ENCODE data around the gene FLRT3. TPM values are rescaled to one million over a fixed set of nuclear protein-coding genes. Genes with fewer than 3 reads are reported as not detected.

The FLRT3 gene
- total RNA-seq, 1 experiment from 2014 or later: 2.1 TPM

DNA sequence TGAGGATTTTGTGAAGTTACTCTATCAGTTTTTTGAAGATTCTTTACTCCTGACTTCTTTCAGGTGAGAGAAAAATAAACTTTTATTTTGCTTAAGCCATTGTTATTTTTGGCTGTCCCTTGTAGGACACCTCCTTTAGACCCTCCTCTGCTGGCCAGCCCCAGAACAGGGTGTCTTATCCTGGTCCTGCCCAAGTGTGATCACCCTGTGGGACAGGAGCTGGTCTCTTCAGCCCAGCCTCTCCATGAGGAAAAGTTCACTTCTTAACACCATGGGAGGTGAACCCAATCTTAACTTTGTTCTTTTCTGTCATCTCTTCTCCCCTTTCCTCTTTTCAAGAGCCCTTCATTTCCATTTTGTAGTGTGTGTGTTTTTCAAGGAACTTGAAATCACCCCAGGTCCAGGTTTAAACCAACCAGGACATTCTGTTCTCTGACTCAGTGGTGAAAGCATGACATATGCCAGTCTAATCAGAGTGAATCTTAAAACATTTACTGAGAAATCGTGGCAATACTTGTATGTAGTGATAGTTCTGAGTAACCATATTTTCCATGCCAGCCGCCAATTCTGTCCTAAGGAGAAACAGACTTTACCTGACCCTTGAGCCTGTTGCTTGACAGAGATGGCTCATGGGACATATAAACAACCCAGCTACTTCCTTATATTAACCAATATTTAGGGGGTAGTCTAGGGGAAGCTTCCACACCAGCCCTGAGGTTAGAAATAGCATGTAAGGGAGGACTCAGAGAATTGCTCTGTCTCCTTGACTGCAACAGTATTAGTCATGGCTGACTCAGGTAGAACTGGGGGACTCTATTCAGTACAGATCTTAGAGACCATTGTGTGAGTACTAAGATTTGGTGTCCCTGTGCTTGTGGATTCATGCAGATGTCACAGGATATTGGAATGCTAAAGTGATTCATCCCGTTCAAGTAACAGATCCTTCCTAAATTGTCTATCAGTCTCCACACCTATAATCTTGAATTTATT lies 48.8 kb downstream of the FLRT3 start:
- H3K23me2 ChIP-seq (ENCODE audit: insufficient read length, low read depth, low read length, poor library complexity, severe bottlenecking): no peaks in the 10 kb centered on the region
- H4K5ac ChIP-seq (ENCODE audit: insufficient read length, low read depth, low read length): no peak overlapping the region
- Mint-ChIP-seq H3K4me3 (no peak overlapping the region), H3K4me1 (no peaks in the 10 kb centered on the region), H3K27me3 (ENCODE audit: low read depth) (no peaks in the 10 kb centered on the region), H3K27ac (no peak overlapping the region; a peak in 1 of 7 replicates), H3K9me3 (no peaks in the 10 kb centered on the region), H3K36me3 (ENCODE audit: insufficient read depth in 1 of 3, low read depth in 3 of 3) (no peaks in the 10 kb centered on the region)
- no peak overlapping the region for H3T11ph ChIP-seq (ENCODE audit: low read length)
- no peak overlapping the region for H4K91ac ChIP-seq (ENCODE audit: insufficient read length, low read depth, low read length)
- H3K27me3 ChIP-seq (ENCODE audit: insufficient read depth, low read length): no peaks in the 10 kb centered on the region
- H2BK15ac ChIP-seq (ENCODE audit: low read depth, low read length): no peak overlapping the region
- H3K79me2 ChIP-seq (ENCODE audit: insufficient read depth, low read length): no peaks in the 10 kb centered on the region
- H4K8ac ChIP-seq (replicated peaks; ENCODE audit: insufficient read length, low read depth, low read length): no peak overlapping the region
- no peak overlapping the region for H3K56ac ChIP-seq (ENCODE audit: insufficient read length, low read depth, low read length)
- H3K4ac ChIP-seq (ENCODE audit: low read depth, low read length): no peak overlapping the region
- H3K79me1 ChIP-seq (ENCODE audit: insufficient read depth, low read depth, low read length, poor library complexity, severe bottlenecking): no peaks in the 10 kb centered on the region
- H2BK20ac ChIP-seq (ENCODE audit: low read depth, low read length, poor library complexity, severe bottlenecking): no peak overlapping the region
- H3K4me2 ChIP-seq (ENCODE audit: insufficient read depth, insufficient read length, low read length): no peak overlapping the region
- TF ChIP-seq CTCF (conservative IDR thresholded peaks at IDR 0.05): no peak
- no peak overlapping the region for H2BK5ac ChIP-seq (ENCODE audit: insufficient read length, low read length)
- H3K4me1 ChIP-seq (ENCODE audit: insufficient read depth, low read length): no peaks in the 10 kb centered on the region
- H3K9me3 ChIP-seq (ENCODE audit: control insufficient read depth, low read depth, low read length): no peaks in the 10 kb centered on the region
- no peak overlapping the region for H3K27ac ChIP-seq (ENCODE audit: insufficient read length, low read depth, low read length)
- H2AFZ ChIP-seq (ENCODE audit: low read length): no peak overlapping the region
- H2BK120ac ChIP-seq (ENCODE audit: low read depth, low read length, poor library complexity, severe bottlenecking): no peak overlapping the region
- no peak overlapping the region for H2AK5ac ChIP-seq (ENCODE audit: insufficient read length, low read length)
- no peak overlapping the region for H3K9ac ChIP-seq (ENCODE audit: extremely low read depth, insufficient read length, low read length)
- no CpG with 5 or more reads among the region's 3 CpGs for WGBS (ENCODE audit: extremely low coverage, insufficient read length, low lambda C conversion rate)
- no peak for DNase-seq
- H3K14ac ChIP-seq (ENCODE audit: insufficient read depth, low read length): no peak overlapping the region
- no peak overlapping the region for H2BK12ac ChIP-seq (ENCODE audit: insufficient read length, low read depth, low read length)
- no peak overlapping the region for H3K23ac ChIP-seq (ENCODE audit: insufficient read length, low read depth, low read length)
- no peaks in the 10 kb centered on the region for H4K20me1 ChIP-seq (ENCODE audit: control insufficient read depth, insufficient read depth, insufficient read length)
- no peak overlapping the region for H3K18ac ChIP-seq (ENCODE audit: insufficient read length, low read depth, low read length)
